AG04450 (cell line): Measurements from ENCODE around the gene P2RY6. TPM values are rescaled to one million over a fixed set of nuclear protein-coding genes. Genes with fewer than 3 reads are reported as not detected.

Source experiments
- CTCF ChIA-PET: fragments of 300-600, 350-600 bp; formaldehyde crosslinking; extraction: SDS; loops from one replicate; lab custom pipeline; 2022; ENCODE audit warnings: antibody characterized with exemption, inconsistent platforms; lab: Charles Lee
- POLR2A ChIA-PET: fragments of 350-600 bp; formaldehyde crosslinking; extraction: SDS; loops from one replicate; lab custom pipeline; 2021; ENCODE audit warnings: antibody characterized with exemption, inconsistent platforms; lab: Yijun Ruan, JAX
- DNase-seq: peaks from one replicate; pipeline ENCODE4 v3.0.0-alpha.2; 2011; ENCODE audit warnings: low read depth, low spot score
- H3K27ac ChIP-seq: one replicate; pipeline ENCODE4 v1.5.1; 2012; ENCODE audit warnings: low read depth, low read length, control low read depth
- H3K27me3 ChIP-seq: one replicate; pipeline ENCODE4 v1.6.0; 2012; ENCODE audit warnings: low read length; ENCODE audit not compliant: control insufficient read depth, insufficient read depth
- H3K4me3 ChIP-seq: 2 replicates; pipeline ENCODE4 v1.5.1; 2011; ENCODE audit warnings: mild to moderate bottlenecking, low read depth, low read length, control low read depth
- H3K9me3 ChIP-seq: 2 replicates; pipeline ENCODE4 v1.5.1; 2012; ENCODE audit warnings: low read length; ENCODE audit not compliant: control insufficient read depth, insufficient read depth
- polyA plus RNA-seq: library from polyadenylated mRNA; depleted of rRNA; stranded (reverse); fragments of >200 nt; gene quantifications from 2 replicates; pipeline ENCODE4 v1.2.3, GENCODE V29; 2011
- TF ChIP-seq, protein P1 (sequence below): IDR thresholded peaks from 2 replicates; pipeline ENCODE4 v1.5.1; 2011; ENCODE audit warnings: low read depth, low read length, control low read depth, inconsistent platforms

P2RY6 gene
- polyA plus RNA-seq, 1 experiment, result not detected

DNA sequence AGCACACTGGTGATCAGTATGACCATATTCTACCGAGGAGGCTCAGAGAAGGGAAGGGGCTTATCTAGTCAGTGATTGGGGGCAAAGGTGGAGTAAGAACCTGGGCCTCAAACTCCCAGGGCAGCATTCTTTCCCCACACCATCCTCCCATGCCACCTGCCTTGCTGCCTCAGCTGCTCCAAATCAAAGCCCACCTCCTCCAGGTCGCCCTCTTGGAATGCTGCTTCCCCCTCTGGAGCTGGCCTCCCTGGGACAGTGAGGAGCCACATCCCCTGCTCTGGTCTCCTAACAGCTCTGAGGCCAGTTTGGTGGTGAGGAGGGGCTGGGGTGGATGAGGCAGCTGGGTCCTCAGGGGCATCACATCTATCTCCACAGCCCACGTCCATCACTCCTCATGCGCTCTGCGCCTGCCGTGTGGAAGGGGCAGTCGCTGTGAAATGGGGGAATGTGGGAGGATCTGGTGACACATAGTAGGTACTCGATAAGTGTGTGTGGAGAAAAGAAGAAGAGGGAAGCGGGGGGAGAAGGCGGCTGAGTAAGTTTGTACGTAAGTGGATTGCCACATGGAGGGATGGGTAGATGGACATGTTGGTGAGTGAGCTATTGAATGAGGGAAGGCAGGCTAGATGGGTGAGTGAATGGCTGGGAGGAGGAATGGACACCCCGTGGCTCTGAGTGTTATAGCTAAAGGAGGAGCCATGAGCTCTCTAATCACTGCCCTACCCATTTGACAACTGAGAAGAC lies 19.8 kb downstream of the P2RY6 start:
- Histone ChIP-seq H3K27me3 (no peaks in the 10 kb centered on the region), H3K4me3 (no peak overlapping the region), H3K9me3 (no peaks in the 10 kb centered on the region), H3K27ac (no peak overlapping the region)
- TF ChIP-seq, protein P1, sequence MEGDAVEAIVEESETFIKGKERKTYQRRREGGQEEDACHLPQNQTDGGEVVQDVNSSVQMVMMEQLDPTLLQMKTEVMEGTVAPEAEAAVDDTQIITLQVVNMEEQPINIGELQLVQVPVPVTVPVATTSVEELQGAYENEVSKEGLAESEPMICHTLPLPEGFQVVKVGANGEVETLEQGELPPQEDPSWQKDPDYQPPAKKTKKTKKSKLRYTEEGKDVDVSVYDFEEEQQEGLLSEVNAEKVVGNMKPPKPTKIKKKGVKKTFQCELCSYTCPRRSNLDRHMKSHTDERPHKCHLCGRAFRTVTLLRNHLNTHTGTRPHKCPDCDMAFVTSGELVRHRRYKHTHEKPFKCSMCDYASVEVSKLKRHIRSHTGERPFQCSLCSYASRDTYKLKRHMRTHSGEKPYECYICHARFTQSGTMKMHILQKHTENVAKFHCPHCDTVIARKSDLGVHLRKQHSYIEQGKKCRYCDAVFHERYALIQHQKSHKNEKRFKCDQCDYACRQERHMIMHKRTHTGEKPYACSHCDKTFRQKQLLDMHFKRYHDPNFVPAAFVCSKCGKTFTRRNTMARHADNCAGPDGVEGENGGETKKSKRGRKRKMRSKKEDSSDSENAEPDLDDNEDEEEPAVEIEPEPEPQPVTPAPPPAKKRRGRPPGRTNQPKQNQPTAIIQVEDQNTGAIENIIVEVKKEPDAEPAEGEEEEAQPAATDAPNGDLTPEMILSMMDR, result no peak
- ChIA-PET POLR2A (no interaction called here), CTCF (interaction anchor here (0.5 to 2.5 kb wide), 6 partner anchors 15 to 460 kb away, joined by 3 to 11 read pairs (median 4); no protein-coding TSS in a partner anchor)
- no peak for DNase-seq

DNA sequence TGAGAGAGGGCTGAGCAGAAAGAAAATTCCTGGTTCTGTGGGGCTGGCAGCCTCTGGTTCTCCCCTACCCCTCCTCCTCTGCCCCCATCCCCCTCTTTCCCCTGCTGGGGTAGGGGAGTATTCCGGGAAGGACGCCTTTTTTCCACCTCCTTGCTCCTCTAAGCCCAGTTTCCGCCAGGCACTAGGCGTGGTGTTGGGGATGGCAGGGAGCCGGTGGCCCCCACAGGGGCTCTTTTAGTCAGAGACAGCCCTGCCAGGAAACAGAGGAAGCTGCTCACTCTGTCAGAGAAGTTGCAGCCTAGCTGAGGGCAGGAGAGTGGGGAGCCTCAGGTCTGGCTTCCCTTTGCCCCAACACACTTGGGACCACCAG lies 20.4 kb downstream of the P2RY6 start:
- ChIA-PET CTCF (interaction anchor here (0.5 to 2.5 kb wide), 6 partner anchors 15 to 461 kb away, joined by 3 to 11 read pairs (median 4); no protein-coding TSS in a partner anchor), POLR2A (no interaction called here)
- H3K9me3 ChIP-seq, result no peaks in the 10 kb centered on the region
- no peak for DNase-seq
- no peak overlapping the region for H3K4me3 ChIP-seq
- no peaks in the 10 kb centered on the region for H3K27me3 ChIP-seq
- no peak overlapping the region for H3K27ac ChIP-seq
- TF ChIP-seq, protein P1, result no peak

DNA sequence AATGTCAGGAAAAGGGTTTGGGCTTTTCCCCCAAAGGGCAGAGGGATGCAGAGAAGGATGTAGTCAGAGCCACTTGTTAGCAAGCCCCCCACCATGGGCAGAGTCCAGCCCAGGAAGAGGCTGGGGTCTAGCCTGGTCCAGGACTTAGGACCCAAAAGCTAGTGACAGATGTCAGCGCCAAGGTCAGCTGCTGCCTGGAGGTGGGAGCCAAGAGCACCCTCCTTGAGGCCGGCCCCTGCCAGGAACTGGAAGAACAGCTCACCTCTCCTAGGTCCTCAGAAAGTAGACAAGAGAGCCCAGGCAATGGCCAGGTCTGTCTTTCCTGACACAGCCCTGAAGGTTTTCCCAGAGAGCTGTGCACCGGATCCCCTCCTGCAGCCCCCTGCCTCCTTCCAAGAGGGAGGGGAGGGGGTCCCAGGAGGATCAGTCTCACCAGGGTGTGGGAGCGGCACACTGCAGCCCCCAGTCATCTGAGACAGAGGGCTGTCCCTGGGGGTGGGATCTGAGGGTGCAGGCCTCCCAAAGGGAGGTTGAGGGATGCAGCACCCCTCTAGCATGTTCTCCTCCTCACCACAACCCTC lies 21.3 kb downstream of the P2RY6 start:
- ChIA-PET CTCF (interaction anchor here (1.4 to 2.5 kb wide), 2 partner anchors 14 to 461 kb away, joined by 3 to 11 read pairs; no protein-coding TSS in a partner anchor), POLR2A (no interaction called here)
- DNase-seq, result no peak
- TF ChIP-seq, protein P1, result no peak
- Histone ChIP-seq H3K9me3 (no peaks in the 10 kb centered on the region), H3K27me3 (no peaks in the 10 kb centered on the region), H3K27ac (no peak overlapping the region), H3K4me3 (no peak overlapping the region)

DNA sequence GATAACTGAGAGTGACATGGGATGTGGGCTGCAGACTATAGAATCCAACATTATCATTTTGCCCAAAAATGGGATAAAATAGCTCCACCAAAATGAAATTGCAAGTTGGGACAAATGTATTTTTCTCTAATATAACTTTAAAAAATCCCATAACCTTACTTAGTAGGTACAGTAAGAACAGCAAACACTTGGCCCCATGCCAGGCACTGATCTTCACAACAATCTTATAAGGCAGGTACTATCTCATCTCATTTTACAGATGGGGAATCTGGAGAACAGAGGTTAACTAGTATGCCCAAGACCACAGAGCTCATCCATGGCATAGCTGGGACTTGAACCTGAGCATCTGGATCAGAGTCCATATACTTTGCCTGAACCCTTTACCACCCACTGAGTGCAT lies 22.5 kb downstream of the P2RY6 start:
- Histone ChIP-seq H3K4me3 (no peak overlapping the region), H3K27ac (no peak overlapping the region), H3K9me3 (no peaks in the 10 kb centered on the region), H3K27me3 (no peaks in the 10 kb centered on the region)
- CTCF ChIA-PET, result interaction anchor here (0.6 to 2.8 kb wide), 15 partner anchors 8 to 163 kb away, joined by 3 to 35 read pairs (median 7); no protein-coding TSS in a partner anchor
- POLR2A ChIA-PET, result interaction anchor here (0.8 kb wide), 1 partner anchor 20 kb away, joined by 4 read pairs; no protein-coding TSS in a partner anchor
- DNase-seq, result no peak
- TF ChIP-seq, protein P1, result no peak
